Right forelimb (tissue), 1 donor: ENCODE data around the gene PLCXD3.
"Not testable (repeated sequence)": the region's sequence is repeated elsewhere in the genome, so short reads cannot be mapped to it uniquely, and the experiment has no call there.

Experiments used
- DNase-seq: peaks from one replicate; pipeline ENCODE4 v3.0.0-alpha.2; 2018

The PLCXD3 gene

GRCh38 chr5:41510176-41510831 is at the start of gene PLCXD3:
Gene PLCXD3, minus strand, starts transcription at chr5:41510601. Its CDS starts 75 bp downstream, at chr5:41510526.
- no peak for DNase-seq

- DNase-seq: no peak
Measured at GRCh38 chr5:41559184-41559583, 48.8 kb upstream of the PLCXD3 start.

GRCh38 chr5:41558295-41558694 is 47.9 kb upstream of the PLCXD3 start:
- no peak for DNase-seq

GRCh38 chr5:41547991-41548390 is 37.6 kb upstream of the PLCXD3 start:
- DNase-seq: no peak

GRCh38 chr5:41542183-41542582 is 31.8 kb upstream of the PLCXD3 start:
- no peak for DNase-seq

- no peak for DNase-seq
Measured at GRCh38 chr5:41539454-41539853, 29.1 kb upstream of the PLCXD3 start.

GRCh38 chr5:41537581-41537980 is 27.2 kb upstream of the PLCXD3 start:
- no peak for DNase-seq

- DNase-seq: no peak
Measured at GRCh38 chr5:41532485-41532884, 22.1 kb upstream of the PLCXD3 start.

GRCh38 chr5:41527201-41527779 is 16.9 kb upstream of the PLCXD3 start:
- no peak for DNase-seq

GRCh38 chr5:41526699-41527098 is 16.3 kb upstream of the PLCXD3 start:
- DNase-seq: no peak

- DNase-seq: no peak
Measured at GRCh38 chr5:41524174-41524573, 13.8 kb upstream of the PLCXD3 start.

- DNase-seq: no peak
Measured at GRCh38 chr5:41522193-41522786, 11.9 kb upstream of the PLCXD3 start.

- no peak for DNase-seq
Measured at GRCh38 chr5:41519801-41520200, 9.4 kb upstream of the PLCXD3 start.

GRCh38 chr5:41517909-41518308 is 7.5 kb upstream of the PLCXD3 start:
- DNase-seq: no peak

GRCh38 chr5:41511241-41511640 is 840 bp upstream of the PLCXD3 start:
- DNase-seq: no peak

- no peak for DNase-seq
Measured at GRCh38 chr5:41509399-41510175, 814 bp downstream of the PLCXD3 start.

- DNase-seq: no peak
Measured at GRCh38 chr5:41508696-41509398, 1.6 kb downstream of the PLCXD3 start.

GRCh38 chr5:41508186-41508585 is 2.2 kb downstream of the PLCXD3 start:
- DNase-seq: no peak

GRCh38 chr5:41507501-41507900 is 2.9 kb downstream of the PLCXD3 start:
- DNase-seq: no peak

GRCh38 chr5:41503860-41504259 is 6.5 kb downstream of the PLCXD3 start:
- no peak for DNase-seq

GRCh38 chr5:41503310-41503709 is 7.1 kb downstream of the PLCXD3 start:
- no peak for DNase-seq

GRCh38 chr5:41493490-41494126 is 16.8 kb downstream of the PLCXD3 start:
- DNase-seq: not testable (repeated sequence)

GRCh38 chr5:41485533-41485932 is 24.9 kb downstream of the PLCXD3 start:
- no peak for DNase-seq
